ENCODE results near the gene CRISPLD2.
"Not testable (repeated sequence)": the region's sequence is repeated elsewhere in the genome, so short reads cannot be mapped to it uniquely, and the experiment has no call there.

The CRISPLD2 gene

DNA sequence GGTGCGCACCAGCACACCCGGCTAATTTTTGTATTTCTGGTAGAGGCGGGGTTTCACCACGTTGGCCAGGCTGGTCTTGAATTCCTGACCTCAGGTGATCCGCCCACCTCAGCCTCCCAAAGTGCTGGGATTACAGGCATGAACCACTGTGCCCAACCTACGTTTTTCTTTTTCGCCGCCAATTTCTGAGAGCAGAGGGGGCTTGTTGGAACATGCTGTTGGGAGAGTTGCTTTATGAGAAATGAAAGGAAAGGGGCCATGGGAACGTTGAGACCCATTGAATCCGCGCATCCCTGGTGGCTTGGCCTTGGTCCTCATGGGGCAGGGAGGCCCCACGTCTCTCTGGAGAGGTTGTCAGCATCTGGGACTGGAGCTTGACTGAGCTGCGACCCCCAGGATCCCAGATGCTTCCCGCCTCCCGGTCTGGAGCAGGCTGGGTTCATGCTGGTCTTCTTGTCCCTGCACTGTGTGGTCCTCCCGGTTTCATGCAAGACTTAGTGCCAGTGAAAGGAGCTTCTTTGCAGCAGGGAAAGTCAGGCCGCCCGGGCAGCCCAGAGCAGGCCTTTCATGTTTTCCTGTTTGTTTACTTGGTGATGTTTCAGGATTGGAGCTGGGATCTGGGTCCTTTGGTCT, 22.8 kb downstream of the CRISPLD2 start:
- DNase-seq: no peak

GRCh38 chr16:84843149-84844048, 23.6 kb downstream of the CRISPLD2 start:
- no peak for DNase-seq

- peak; percentile 59 for DNase-seq
These were observed 24.2 kb downstream of the CRISPLD2 start for GRCh38 chr16:84844049-84844350.

GRCh38 chr16:84844559-84845495, 25.0 kb downstream of the CRISPLD2 start:
- no peak for DNase-seq

DNA sequence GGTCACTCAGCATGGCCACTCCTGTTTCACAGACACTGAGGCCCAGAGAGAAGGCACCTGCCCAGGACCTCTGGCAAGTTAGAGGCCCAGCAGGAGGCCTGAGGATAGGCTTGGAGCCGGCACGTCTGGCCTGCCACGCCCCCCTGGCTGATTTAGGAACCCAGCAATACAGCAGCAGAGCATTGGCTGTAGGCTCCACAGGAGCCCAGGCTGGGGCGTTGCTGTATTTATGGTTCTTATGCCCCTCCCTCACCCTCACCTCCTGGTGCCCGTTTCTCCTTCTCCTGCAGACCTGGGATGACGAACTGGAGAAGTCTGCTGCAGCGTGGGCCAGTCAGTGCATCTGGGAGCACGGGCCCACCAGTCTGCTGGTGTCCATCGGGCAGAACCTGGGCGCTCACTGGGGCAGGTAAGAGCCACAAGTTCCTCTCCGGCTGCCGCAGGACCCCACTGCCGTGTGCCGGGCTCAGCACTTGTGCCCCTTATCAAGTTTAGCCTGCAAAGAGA, 25.8 kb downstream of the CRISPLD2 start:
- DNase-seq: peak; percentile 44

GRCh38 chr16:84847564-84848355, 28.0 kb downstream of the CRISPLD2 start:
- no peak for DNase-seq

- no peak for DNase-seq
These were observed 29.3 kb downstream of the CRISPLD2 start for GRCh38 chr16:84848986-84849634.

DNA sequence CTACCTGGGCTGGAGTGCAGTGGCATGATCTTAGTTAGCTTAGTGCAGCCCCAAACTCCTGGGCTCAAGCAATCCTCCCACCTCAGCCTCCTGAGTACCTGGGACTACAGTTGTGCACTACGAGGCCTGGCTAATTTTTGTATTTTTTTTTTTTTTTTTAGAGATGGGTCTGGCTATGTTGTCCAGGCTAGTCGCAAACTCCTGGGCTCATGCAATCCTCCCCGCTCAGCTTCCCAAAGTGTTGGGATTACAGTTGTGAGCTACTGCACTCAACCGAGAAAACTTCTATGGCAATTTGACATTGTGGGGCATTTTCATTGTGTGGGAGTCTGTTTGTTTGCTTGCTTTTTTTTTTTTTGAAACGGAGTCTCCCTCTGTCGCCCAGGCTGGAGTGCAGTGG, 30.0 kb downstream of the CRISPLD2 start:
- DNase-seq: no peak

GRCh38 chr16:84850714-84851113, 30.9 kb downstream of the CRISPLD2 start:
- DNase-seq: no peak

DNA sequence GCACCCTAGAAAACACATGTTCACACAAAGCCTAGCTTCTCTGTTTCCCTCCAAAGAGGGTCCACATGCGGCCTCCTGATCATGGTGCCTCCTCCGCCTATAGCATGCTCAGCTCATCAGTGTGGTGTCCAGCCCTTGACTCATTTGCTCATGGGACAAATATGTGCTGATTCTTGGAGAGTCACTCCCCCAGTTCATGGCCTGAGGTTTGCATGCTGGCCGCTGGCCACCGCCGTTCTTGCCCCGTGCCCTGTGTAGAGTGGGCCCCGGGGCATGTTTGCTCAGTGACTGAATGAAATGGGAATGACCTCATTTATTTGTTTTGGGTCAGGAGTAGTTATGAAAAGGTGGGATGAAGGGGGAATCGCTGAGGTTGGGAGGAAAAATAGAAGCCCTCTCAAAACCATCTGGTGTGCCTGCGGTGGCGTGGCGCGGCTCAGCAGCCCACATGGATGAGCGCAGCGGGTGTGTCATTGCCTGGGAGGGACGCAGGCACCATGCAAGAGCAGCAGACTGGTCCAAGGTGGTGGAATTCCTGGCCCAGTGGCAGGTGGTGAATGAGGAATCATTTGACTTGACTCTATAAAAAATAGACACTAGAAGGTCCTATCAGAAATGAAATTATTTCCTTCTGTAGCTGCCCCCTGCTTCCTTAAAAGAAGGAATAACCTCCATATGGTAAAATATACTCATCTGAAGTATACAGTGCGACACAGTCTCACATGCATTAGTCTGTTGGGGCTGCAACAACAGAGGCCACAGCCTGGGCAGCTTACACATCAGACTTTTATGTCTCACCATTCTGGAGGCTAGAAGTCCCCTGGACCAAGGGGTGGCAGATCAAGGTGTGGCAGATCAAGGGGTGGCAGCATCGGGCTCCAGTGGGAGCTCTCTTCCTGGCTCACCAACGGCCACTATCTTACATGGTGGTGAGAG, 31.7 kb downstream of the CRISPLD2 start:
- DNase-seq: no peak

- DNase-seq: no peak
These were observed 33.7 kb downstream of the CRISPLD2 start for GRCh38 chr16:84853534-84853933.

DNA sequence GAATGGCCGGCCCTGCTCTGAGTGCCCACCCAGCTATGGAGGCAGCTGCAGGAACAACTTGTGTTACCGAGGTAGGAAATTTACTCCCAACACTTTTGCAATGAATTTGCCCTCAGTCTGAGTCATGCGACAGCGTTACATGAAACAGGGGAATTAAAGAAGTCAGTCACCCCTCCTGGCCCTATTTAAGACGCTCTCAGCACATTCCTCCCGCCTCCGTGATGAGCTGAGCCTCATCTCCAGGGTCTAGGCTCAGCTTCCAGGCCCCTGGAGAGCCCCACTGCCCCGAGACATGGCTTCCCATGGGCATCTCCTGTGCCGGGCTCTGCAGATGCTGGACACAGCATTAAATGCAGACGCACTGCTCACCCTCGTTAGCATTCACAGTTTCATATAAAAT, 35.0 kb downstream of the CRISPLD2 start:
- no peak for DNase-seq

- not testable (repeated sequence) for DNase-seq
These were observed 35.8 kb downstream of the CRISPLD2 start for GRCh38 chr16:84855435-84856202.

GRCh38 chr16:84856203-84856581, 36.4 kb downstream of the CRISPLD2 start:
- not testable (repeated sequence) for DNase-seq

DNA sequence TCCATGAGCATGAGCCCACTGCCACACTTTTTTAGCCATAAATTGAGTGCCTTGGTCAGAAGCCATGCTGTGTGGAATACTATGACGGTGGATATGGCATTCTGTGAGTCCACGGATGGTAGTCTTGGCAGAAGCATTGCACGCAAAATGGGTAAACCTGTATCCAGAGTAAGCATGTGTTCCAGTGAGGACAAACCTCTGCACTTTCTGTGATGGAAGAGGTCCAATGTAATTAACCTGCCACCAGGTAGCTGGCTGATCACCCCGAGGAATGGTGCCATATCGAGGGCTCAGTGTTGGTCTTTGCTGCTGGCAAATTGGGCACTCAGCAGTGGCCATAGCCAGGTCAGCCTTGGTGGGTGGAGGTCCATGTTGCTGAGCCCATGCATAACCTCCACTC, 37.0 kb downstream of the CRISPLD2 start:
- DNase-seq: not testable (repeated sequence)

DNA sequence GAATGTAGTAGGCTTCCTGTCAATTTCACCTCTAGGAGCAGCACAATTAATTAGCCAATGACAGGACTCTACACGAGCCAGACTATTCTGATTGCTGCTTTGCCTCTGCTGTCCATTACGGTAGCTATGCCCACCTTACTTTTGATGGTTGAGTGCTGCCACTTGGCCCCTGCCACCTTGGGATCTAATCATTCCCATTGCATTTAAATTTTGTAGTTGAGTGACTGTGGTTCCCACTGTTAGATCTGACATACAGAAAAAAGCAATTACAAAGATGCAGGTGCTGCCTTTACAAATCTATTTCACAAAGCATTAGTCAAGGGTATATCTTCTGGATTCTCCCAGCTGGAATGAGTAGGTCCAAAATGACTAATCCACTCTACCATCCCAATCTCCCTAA, 39.9 kb downstream of the CRISPLD2 start:
- DNase-seq: no peak

DNA sequence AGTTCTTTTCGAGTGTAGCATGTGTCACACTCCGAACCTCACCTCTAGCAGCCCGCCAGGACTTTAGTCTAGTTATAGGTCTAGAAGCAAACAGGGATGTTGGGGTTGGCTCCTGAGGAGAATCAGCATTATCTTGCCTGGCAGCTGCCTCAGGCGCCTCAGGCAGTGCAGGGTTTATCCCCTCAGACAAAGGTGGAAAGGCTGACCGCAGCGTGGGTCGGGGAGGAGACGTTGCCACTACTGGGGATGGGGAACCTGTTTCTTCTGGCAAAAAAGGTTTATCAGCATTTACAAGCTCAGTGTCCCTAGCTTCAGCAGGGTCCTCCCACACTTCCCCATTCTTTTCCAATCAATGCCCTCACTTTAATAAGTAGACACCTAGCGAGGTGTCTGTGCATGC, 40.6 kb downstream of the CRISPLD2 start:
- DNase-seq: no peak

DNA sequence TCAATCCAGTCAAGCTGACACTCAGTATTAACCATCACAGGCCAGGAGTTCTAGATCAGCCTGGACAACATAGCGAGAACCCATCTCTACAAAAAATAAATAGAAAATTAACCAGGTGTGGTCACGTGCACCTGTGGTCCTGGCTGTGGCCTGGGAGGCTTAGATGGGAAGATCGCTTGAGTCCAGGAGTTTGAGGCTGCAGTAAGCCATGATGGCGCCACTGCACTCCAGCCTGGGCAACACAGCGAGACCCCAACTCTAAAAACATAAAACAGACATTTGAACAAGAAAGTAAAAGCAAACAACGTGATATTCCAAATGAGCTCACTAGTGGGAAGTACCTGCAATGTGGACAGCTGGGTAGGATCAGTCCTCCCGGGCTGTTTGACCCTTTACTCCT, 41.9 kb downstream of the CRISPLD2 start:
- no peak for DNase-seq

GRCh38 chr16:84862804-84863480, 43.2 kb downstream of the CRISPLD2 start:
- DNase-seq: no peak

Data from COR-L47 (cell line).